Loucy (cell line): ENCODE data around the gene CYP2R1.

Experiments used
- EZH2phosphoT487 ChIP-seq: fragments of 200-600 bp; IDR thresholded peaks from 2 replicates; pipeline ENCODE4 v1.6.1; 2018; ENCODE audit warnings: antibody characterized with exemption, mild to moderate bottlenecking, moderate library complexity, borderline replicate concordance
- TF ChIP-seq, protein P1 (sequence below): fragments of 200-600 bp; sonication (generic); conservative IDR thresholded peaks from 2 replicates; pipeline ENCODE4 v1.5.1; 2014; ENCODE audit warnings: mild to moderate bottlenecking, antibody characterized with exemption, low read length

DNA sequence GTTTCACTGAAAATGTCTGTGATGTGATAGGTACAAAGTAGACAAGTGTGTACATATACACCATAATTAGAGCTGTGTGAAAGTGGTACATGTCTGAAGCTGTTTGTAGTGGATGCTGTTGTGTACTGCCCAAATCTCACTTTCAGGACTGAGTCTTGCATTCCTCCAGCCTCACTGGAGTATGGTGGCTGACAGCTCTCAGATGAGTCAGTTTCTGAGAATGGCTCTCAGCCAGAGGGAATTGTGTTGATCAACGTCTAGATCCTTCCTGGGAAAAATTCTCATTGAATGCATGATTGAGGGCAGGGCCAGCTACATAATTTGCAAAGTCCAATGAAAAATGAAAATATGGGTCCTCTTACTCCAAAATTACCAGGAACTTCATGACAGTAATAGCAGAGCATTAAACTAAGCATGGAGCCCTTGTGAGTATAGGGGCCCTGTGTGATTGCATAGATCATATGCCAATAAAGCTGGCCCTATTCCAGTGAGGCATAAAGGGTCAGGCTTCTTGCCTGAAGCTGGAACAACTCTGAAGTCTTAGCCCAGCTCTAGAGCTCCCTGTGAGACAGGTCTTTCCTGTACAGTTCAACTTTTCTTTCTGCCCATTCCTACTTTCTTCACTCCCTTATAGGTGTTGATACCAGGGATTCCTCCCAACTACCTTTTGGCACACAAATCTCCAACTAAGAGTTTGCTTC lies 10.8 kb upstream of the CYP2R1 start:
- TF ChIP-seq, protein P1, sequence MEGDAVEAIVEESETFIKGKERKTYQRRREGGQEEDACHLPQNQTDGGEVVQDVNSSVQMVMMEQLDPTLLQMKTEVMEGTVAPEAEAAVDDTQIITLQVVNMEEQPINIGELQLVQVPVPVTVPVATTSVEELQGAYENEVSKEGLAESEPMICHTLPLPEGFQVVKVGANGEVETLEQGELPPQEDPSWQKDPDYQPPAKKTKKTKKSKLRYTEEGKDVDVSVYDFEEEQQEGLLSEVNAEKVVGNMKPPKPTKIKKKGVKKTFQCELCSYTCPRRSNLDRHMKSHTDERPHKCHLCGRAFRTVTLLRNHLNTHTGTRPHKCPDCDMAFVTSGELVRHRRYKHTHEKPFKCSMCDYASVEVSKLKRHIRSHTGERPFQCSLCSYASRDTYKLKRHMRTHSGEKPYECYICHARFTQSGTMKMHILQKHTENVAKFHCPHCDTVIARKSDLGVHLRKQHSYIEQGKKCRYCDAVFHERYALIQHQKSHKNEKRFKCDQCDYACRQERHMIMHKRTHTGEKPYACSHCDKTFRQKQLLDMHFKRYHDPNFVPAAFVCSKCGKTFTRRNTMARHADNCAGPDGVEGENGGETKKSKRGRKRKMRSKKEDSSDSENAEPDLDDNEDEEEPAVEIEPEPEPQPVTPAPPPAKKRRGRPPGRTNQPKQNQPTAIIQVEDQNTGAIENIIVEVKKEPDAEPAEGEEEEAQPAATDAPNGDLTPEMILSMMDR = no peak
- no peak for TF ChIP-seq EZH2phosphoT487
